ENCODE data around the gene PRDM11. TPM values are rescaled to one million over a fixed set of nuclear protein-coding genes. Genes with fewer than 3 reads are reported as not detected.

The PRDM11 gene
- total and polyA plus RNA-seq, 4 donors: 0.64 to 6.9 (median 2.8) TPM

DNA sequence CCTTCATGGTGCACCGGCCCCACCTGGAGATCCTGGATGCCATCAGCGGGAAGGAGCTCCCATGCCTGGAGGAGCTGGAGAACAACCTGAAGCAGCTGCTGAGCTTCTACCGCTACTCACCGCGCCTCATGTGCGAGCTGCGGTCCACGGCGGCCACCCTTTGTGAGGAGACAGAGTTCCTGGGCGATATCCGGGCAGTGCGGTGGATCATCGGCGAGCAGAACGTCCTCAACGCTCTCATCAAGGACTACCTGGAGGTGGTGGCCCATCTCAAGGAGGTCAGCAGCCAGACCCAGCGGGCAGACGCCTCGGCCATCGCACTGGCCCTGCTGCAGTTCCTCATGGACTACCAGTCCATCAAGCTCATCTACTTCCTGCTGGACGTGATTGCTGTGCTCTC lies 80.5 kb downstream of the PRDM11 start:
- 98% methylated on average over 21 of the region's 21 CpGs for whole genome bisulfite sequencing
- Histone ChIP-seq H3K4me1 (ENCODE audit: control insufficient read depth in 4 of 4, insufficient read depth in 4 of 4, low read length in 3 of 4) (no peaks in the 10 kb centered on the region), H3K27me3 (ENCODE audit: control insufficient read depth in 4 of 4, insufficient read depth in 4 of 4, low read length in 3 of 4) (no peaks in the 10 kb centered on the region), H3K27ac (ENCODE audit: low read depth in 1 of 2, low read length in 2 of 2) (no peak overlapping the region), H3K4me3 (ENCODE audit: low read depth in 1 of 3, low read length in 3 of 3) (no peak overlapping the region), H3K36me3 (ENCODE audit: control insufficient read depth in 4 of 4, insufficient read depth in 3 of 4, low read depth in 1 of 4, low read length in 3 of 4) (peaks cover 0 to 22% (median 8%) of the 10 kb centered on the region in 4 donors), H3K9me3 (ENCODE audit: control insufficient read depth in 4 of 4, low read length in 3 of 4) (no peaks in the 10 kb centered on the region), H3K9ac (ENCODE audit: low read depth in 1 of 2, low read length in 2 of 2) (no peak overlapping the region)
- DNase-seq (ENCODE audit: low spot score): no peak
- no peak for TF ChIP-seq RAD21 (IDR thresholded peaks at IDR 0.05)
- no peak for TF ChIP-seq EGR1 (IDR thresholded peaks at IDR 0.05; ENCODE audit: low read depth in 2 of 2)
- TF ChIP-seq, protein P1, sequence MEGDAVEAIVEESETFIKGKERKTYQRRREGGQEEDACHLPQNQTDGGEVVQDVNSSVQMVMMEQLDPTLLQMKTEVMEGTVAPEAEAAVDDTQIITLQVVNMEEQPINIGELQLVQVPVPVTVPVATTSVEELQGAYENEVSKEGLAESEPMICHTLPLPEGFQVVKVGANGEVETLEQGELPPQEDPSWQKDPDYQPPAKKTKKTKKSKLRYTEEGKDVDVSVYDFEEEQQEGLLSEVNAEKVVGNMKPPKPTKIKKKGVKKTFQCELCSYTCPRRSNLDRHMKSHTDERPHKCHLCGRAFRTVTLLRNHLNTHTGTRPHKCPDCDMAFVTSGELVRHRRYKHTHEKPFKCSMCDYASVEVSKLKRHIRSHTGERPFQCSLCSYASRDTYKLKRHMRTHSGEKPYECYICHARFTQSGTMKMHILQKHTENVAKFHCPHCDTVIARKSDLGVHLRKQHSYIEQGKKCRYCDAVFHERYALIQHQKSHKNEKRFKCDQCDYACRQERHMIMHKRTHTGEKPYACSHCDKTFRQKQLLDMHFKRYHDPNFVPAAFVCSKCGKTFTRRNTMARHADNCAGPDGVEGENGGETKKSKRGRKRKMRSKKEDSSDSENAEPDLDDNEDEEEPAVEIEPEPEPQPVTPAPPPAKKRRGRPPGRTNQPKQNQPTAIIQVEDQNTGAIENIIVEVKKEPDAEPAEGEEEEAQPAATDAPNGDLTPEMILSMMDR (IDR thresholded peaks at IDR 0.05; ENCODE audit: low read depth, low read length, missing input control): no peak
- no peak for TF ChIP-seq FOXA1 (IDR thresholded peaks at IDR 0.05)
- TF ChIP-seq FOXA2 (IDR thresholded peaks at IDR 0.05): no peak
- no peak for TF ChIP-seq YY1 (IDR thresholded peaks at IDR 0.05)
- TF ChIP-seq NR2F2 (IDR thresholded peaks at IDR 0.05): no peak
- TF ChIP-seq, protein P2, sequence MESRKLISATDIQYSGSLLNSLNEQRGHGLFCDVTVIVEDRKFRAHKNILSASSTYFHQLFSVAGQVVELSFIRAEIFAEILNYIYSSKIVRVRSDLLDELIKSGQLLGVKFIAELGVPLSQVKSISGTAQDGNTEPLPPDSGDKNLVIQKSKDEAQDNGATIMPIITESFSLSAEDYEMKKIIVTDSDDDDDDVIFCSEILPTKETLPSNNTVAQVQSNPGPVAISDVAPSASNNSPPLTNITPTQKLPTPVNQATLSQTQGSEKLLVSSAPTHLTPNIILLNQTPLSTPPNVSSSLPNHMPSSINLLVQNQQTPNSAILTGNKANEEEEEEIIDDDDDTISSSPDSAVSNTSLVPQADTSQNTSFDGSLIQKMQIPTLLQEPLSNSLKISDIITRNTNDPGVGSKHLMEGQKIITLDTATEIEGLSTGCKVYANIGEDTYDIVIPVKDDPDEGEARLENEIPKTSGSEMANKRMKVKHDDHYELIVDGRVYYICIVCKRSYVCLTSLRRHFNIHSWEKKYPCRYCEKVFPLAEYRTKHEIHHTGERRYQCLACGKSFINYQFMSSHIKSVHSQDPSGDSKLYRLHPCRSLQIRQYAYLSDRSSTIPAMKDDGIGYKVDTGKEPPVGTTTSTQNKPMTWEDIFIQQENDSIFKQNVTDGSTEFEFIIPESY (IDR thresholded peaks at IDR 0.05): no peak
- no peak for TF ChIP-seq HNF4A (conservative IDR thresholded peaks at IDR 0.05)
- no peak for TF ChIP-seq ATF3 (IDR thresholded peaks at IDR 0.05)

- H3K27ac ChIP-seq (ENCODE audit: low read depth in 1 of 2, low read length in 2 of 2): no peak overlapping the region
- DNase-seq (ENCODE audit: low spot score): no peak
- H3K36me3 ChIP-seq (ENCODE audit: control insufficient read depth in 4 of 4, insufficient read depth in 3 of 4, low read depth in 1 of 4, low read length in 3 of 4): peaks cover 0 to 22% (median 8%) of the 10 kb centered on the region in 4 donors
- no peaks in the 10 kb centered on the region for H3K4me1 ChIP-seq (ENCODE audit: control insufficient read depth in 4 of 4, insufficient read depth in 4 of 4, low read length in 3 of 4)
- H3K27me3 ChIP-seq (ENCODE audit: control insufficient read depth in 4 of 4, insufficient read depth in 4 of 4, low read length in 3 of 4): no peaks in the 10 kb centered on the region
- H3K4me3 ChIP-seq (ENCODE audit: low read depth in 1 of 3, low read length in 3 of 3): no peak overlapping the region
- H3K9ac ChIP-seq (ENCODE audit: low read depth in 1 of 2, low read length in 2 of 2): no peak overlapping the region
- TF ChIP-seq GABPA (IDR thresholded peaks at IDR 0.05 in 1 of 2, conservative IDR thresholded peaks at IDR 0.05 in 1 of 2): no peak
- no peak for TF ChIP-seq YY1 (IDR thresholded peaks at IDR 0.05)
- WGBS: 99% methylated on average over 19 of the region's 19 CpGs
- H3K9me3 ChIP-seq (ENCODE audit: control insufficient read depth in 4 of 4, low read length in 3 of 4): no peaks in the 10 kb centered on the region
These were observed 81.4 kb downstream of the PRDM11 start for GRCh38 chr11:45227836-45228235.

GRCh38 chr11:45229401-45230020 lies 83.1 kb downstream of the PRDM11 start:
- H3K4me3 ChIP-seq (ENCODE audit: low read depth in 1 of 3, low read length in 3 of 3): no peak overlapping the region
- no peaks in the 10 kb centered on the region for H3K27me3 ChIP-seq (ENCODE audit: control insufficient read depth in 4 of 4, insufficient read depth in 4 of 4, low read length in 3 of 4)
- no peaks in the 10 kb centered on the region for H3K9me3 ChIP-seq (ENCODE audit: control insufficient read depth in 4 of 4, low read length in 3 of 4)
- no peak for DNase-seq (ENCODE audit: low spot score)
- peaks cover 0 to 22% (median 8%) of the 10 kb centered on the region in 4 donors for H3K36me3 ChIP-seq (ENCODE audit: control insufficient read depth in 4 of 4, insufficient read depth in 3 of 4, low read depth in 1 of 4, low read length in 3 of 4)
- 91% methylated on average over 5 of the region's 5 CpGs for WGBS
- no peaks in the 10 kb centered on the region for H3K4me1 ChIP-seq (ENCODE audit: control insufficient read depth in 4 of 4, insufficient read depth in 4 of 4, low read length in 3 of 4)
- TF ChIP-seq, protein P1 (IDR thresholded peaks at IDR 0.05; ENCODE audit: low read depth, low read length, missing input control): no peak
- TF ChIP-seq FOXA1 (IDR thresholded peaks at IDR 0.05) (no peak), RAD21 (IDR thresholded peaks at IDR 0.05) (no peak), TAF1 (conservative IDR thresholded peaks at IDR 0.05) (no peak), FOXA2 (IDR thresholded peaks at IDR 0.05) (no peak), ATF3 (IDR thresholded peaks at IDR 0.05) (no peak), JUND (IDR thresholded peaks at IDR 0.05) (no peak), EGR1 (IDR thresholded peaks at IDR 0.05; ENCODE audit: low read depth in 2 of 2) (no peak), MAX (IDR thresholded peaks at IDR 0.05) (no peak), HNF4G (IDR thresholded peaks at IDR 0.05) (no peak)
- no peak overlapping the region for H3K27ac ChIP-seq (ENCODE audit: low read depth in 1 of 2, low read length in 2 of 2)
- no peak overlapping the region for H3K9ac ChIP-seq (ENCODE audit: low read depth in 1 of 2, low read length in 2 of 2)

Measured in liver (tissue), 9 donors.